Peyer's patch (tissue), 4 donors: ENCODE data around the gene KRT24.

Experiments used
- POLR2A ChIP-seq, 2 donors: fragments of 450-650 bp; IDR thresholded peaks; one replicate each; pipeline ENCODE4 v1.5.1; 2017; ENCODE audit warnings: antibody characterized with exemption in 2 of 2, mild to moderate bottlenecking in 2 of 2, moderate library complexity in 2 of 2
- TF ChIP-seq, protein P1 (sequence below), 6 experiments: fragments of 450-650 bp in 4 of 6; fragments of 200-600 bp in 2 of 6; sonication (generic) in 1 of 6; IDR thresholded peaks; one replicate each; pipeline ENCODE4 v1.5.1; 2017 to 2019; ENCODE audit warnings: antibody characterized with exemption in 6 of 6, mild to moderate bottlenecking in 3 of 6, moderate library complexity in 1 of 6

DNA sequence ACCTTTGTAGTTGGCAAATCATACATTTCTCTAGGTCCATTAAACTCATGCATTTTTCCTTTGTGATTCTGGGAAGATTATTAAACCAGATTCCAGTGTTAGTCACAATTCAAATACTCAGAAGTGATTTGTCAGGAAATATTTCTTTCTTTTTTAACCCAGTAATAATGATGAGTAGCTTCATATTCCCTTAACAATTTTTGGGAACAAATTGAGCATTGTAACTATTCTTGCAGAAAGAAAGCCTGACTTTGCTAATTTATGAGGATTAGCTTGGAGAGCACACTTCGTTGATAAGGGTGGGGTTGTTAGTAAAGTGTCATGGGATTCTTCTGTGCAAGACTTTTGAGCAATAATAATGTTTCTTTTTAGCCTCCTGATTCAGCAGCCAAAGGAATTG, 18.7 kb upstream of the KRT24 start:
- TF ChIP-seq, protein P1, sequence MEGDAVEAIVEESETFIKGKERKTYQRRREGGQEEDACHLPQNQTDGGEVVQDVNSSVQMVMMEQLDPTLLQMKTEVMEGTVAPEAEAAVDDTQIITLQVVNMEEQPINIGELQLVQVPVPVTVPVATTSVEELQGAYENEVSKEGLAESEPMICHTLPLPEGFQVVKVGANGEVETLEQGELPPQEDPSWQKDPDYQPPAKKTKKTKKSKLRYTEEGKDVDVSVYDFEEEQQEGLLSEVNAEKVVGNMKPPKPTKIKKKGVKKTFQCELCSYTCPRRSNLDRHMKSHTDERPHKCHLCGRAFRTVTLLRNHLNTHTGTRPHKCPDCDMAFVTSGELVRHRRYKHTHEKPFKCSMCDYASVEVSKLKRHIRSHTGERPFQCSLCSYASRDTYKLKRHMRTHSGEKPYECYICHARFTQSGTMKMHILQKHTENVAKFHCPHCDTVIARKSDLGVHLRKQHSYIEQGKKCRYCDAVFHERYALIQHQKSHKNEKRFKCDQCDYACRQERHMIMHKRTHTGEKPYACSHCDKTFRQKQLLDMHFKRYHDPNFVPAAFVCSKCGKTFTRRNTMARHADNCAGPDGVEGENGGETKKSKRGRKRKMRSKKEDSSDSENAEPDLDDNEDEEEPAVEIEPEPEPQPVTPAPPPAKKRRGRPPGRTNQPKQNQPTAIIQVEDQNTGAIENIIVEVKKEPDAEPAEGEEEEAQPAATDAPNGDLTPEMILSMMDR (IDR thresholded peaks at IDR 0.05): no peak
- TF ChIP-seq POLR2A (IDR thresholded peaks at IDR 0.05): no peak
